PC-9 (cell line): ENCODE results near the gene ST6GALNAC3. TPM values are rescaled to one million over a fixed set of nuclear protein-coding genes. Genes with fewer than 3 reads are reported as not detected.

Experiments used
- BruUV-seq: library from RNA; stranded (reverse); fragments of 400-500 nt; replicated peaks from 2 replicates; lab custom pipeline; 2021; lab: Mats Ljungman, UMichigan
- CTCF ChIA-PET: fragments of 300-600 bp; sonication (Branson Sonifier 250); formaldehyde crosslinking; loops from one replicate; lab custom pipeline; 2022; ENCODE audit warnings: antibody characterized with exemption; lab: Charles Lee
- POLR2A ChIA-PET: fragments of 300-600 bp; sonication (Branson Sonifier 250); formaldehyde crosslinking; loops from one replicate; lab custom pipeline; 2022; ENCODE audit warnings: antibody characterized with exemption; ENCODE audit not compliant: unreplicated experiment; lab: Charles Lee
- DNase-seq, 2 experiments: peaks; one replicate each; pipeline versions ENCODE4 v3.0.0 to v3.0.0-alpha.2; 2015 to 2022; ENCODE audit warnings: mixed read lengths in 1 of 2
- H2AFZ ChIP-seq: fragments of 200-600 bp; sonication (generic); 2 replicates; pipeline ENCODE4 v1.8.1; 2017; ENCODE audit warnings: antibody characterized with exemption
- H3F3A ChIP-seq: fragments of 200-600 bp; sonication (generic); 2 replicates; pipeline ENCODE4 v1.8.1; 2017; ENCODE audit warnings: antibody characterized with exemption, mild to moderate bottlenecking, low read depth; ENCODE audit not compliant: insufficient read depth
- H3K27ac ChIP-seq: fragments of 200-600 bp; sonication (generic); 2 replicates; pipeline ENCODE4 v1.6.1; 2016; ENCODE audit warnings: mixed run types
- H3K27me3 ChIP-seq: fragments of 200-600 bp; sonication (generic); 2 replicates; pipeline ENCODE4 v1.6.1; 2016; ENCODE audit warnings: low read depth, mixed run types; ENCODE audit not compliant: insufficient read depth
- H3K36me3 ChIP-seq: fragments of 200-600 bp; sonication (generic); 2 replicates; pipeline ENCODE4 v1.6.1; 2016; ENCODE audit warnings: low read depth, mixed run types
- H3K4me1 ChIP-seq: fragments of 200-600 bp; sonication (generic); replicated peaks from 2 replicates; pipeline ENCODE4 v1.6.1; 2016; ENCODE audit warnings: mixed run types; ENCODE audit not compliant: insufficient read depth
- H3K4me2 ChIP-seq: fragments of 200-600 bp; sonication (generic); 2 replicates; pipeline ENCODE4 v1.6.1; 2017; ENCODE audit warnings: mixed run types
- H3K4me3 ChIP-seq: fragments of 200-600 bp; sonication (generic); 2 replicates; pipeline ENCODE4 v1.6.1; 2016; ENCODE audit warnings: mixed run types
- H3K79me2 ChIP-seq: fragments of 200-600 bp; sonication (generic); 2 replicates; pipeline ENCODE4 v1.6.1; 2017; ENCODE audit warnings: low read depth, mixed run types
- H3K9me2 ChIP-seq: fragments of 200-600 bp; sonication (generic); 2 replicates; pipeline ENCODE4 v1.8.1; 2017; ENCODE audit warnings: mild to moderate bottlenecking; ENCODE audit not compliant: insufficient read depth
- H3K9me3 ChIP-seq: fragments of 200-600 bp; sonication (generic); 2 replicates; pipeline ENCODE4 v1.8.1; 2016; ENCODE audit warnings: low read depth; ENCODE audit not compliant: insufficient read depth
- H4K20me1 ChIP-seq: fragments of 200-600 bp; sonication (generic); 2 replicates; pipeline ENCODE4 v1.8.1; 2017; ENCODE audit not compliant: insufficient read depth
- CTCF ChIP-seq: fragments of 200-600 bp; sonication (generic); conservative IDR thresholded peaks from 2 replicates; pipeline ENCODE4 v1.6.1; 2017; ENCODE audit warnings: mixed run types, antibody characterized with exemption, mild to moderate bottlenecking, moderate library complexity
- EZH2 ChIP-seq: fragments of 200-600 bp; sonication (generic); IDR thresholded peaks from 2 replicates; pipeline ENCODE4 v1.8.0; 2017; ENCODE audit warnings: antibody characterized with exemption, low read depth
- intact Hi-C: fragments of 100-400 bp; cut with micrococcal nuclease; formaldehyde crosslinking; loops from one replicate; pipeline ENCODE4 v1.10.0; 2022; ENCODE audit not compliant: unreplicated experiment
- total RNA-seq: library from RNA; stranded (reverse); gene quantifications from 2 replicates; pipeline ENCODE4 v1.2.3, GENCODE V29; 2021

The ST6GALNAC3 gene
- total RNA-seq, 1 experiment from 2014 or later, result 0.04 TPM

- ChIA-PET CTCF (no interaction called here), POLR2A (no interaction called here)
- Histone ChIP-seq H3K27me3 (no peaks in the 10 kb centered on the region), H3K9me3 (no peaks in the 10 kb centered on the region), H3K36me3 (no peaks in the 10 kb centered on the region), H4K20me1 (no peaks in the 10 kb centered on the region), H3K4me1 (no peaks in the 10 kb centered on the region), H2AFZ (no peak overlapping the region), H3K4me2 (no peak overlapping the region), H3F3A (no peaks in the 10 kb centered on the region), H3K27ac (no peak overlapping the region), H3K4me3 (no peak overlapping the region), H3K9me2 (no peaks in the 10 kb centered on the region; the same call in 1 of the 2 replicates), H3K79me2 (no peaks in the 10 kb centered on the region)
- BruUV-seq, result no TSS peak
- DNase-seq, result no peak
- TF ChIP-seq CTCF, result no peak
- no peak for TF ChIP-seq EZH2
- intact Hi-C loops, result no loop called here
Measured at GRCh38 chr1:76674689-76675210, 600.2 kb downstream of the ST6GALNAC3 start.

GRCh38 chr1:76677416-76678405, 603.2 kb downstream of the ST6GALNAC3 start:
- no peaks in the 10 kb centered on the region for H3K79me2 ChIP-seq
- CTCF ChIA-PET, result no interaction called here

More at GRCh38 chr1:76677416-76678405, 603.2 kb downstream of the ST6GALNAC3 start:
- no peaks in the 10 kb centered on the region for H3K4me1 ChIP-seq
- no peak overlapping the region for H2AFZ ChIP-seq
- POLR2A ChIA-PET, result no interaction called here
- H3K4me2 ChIP-seq, result no peak overlapping the region
- no peak overlapping the region for H3K4me3 ChIP-seq
- no TSS peak for BruUV-seq
- no peak for DNase-seq
- H3K9me3 ChIP-seq, result no peaks in the 10 kb centered on the region
- H3K27ac ChIP-seq, result no peak overlapping the region
- no peaks in the 10 kb centered on the region for H3K36me3 ChIP-seq
- no peaks in the 10 kb centered on the region for H3F3A ChIP-seq
- no peaks in the 10 kb centered on the region; the same call in 1 of the 2 replicates for H3K9me2 ChIP-seq
- H3K27me3 ChIP-seq, result no peaks in the 10 kb centered on the region
- no peak for TF ChIP-seq EZH2
- TF ChIP-seq CTCF, result no peak
- H4K20me1 ChIP-seq, result no peaks in the 10 kb centered on the region
- intact Hi-C loops, result no loop called here
